Dermis blood vessel endothelial cell (primary cell): ENCODE data around the gene ST3GAL2. TPM values are rescaled to one million over a fixed set of nuclear protein-coding genes. Genes with fewer than 3 reads are reported as not detected.
"Not testable (repeated sequence)": the region's sequence is repeated elsewhere in the genome, so short reads cannot be mapped to it uniquely, and the experiment has no call there.

Experiments used
- DNase-seq: peaks from one replicate; pipeline ENCODE4 v3.0.0; 2010
- total RNA-seq: library from RNA; depleted of rRNA; stranded (reverse); fragments of >200 nt; gene quantifications from 2 replicates; pipeline ENCODE4 v1.2.3, GENCODE V29; 2014

ST3GAL2 gene
- total RNA-seq, 1 donor from 2014 or later, result 52.4 TPM

GRCh38 chr16:70416748-70417616 is 21.9 kb downstream of the ST3GAL2 start:
- DNase-seq, result no peak

DNA sequence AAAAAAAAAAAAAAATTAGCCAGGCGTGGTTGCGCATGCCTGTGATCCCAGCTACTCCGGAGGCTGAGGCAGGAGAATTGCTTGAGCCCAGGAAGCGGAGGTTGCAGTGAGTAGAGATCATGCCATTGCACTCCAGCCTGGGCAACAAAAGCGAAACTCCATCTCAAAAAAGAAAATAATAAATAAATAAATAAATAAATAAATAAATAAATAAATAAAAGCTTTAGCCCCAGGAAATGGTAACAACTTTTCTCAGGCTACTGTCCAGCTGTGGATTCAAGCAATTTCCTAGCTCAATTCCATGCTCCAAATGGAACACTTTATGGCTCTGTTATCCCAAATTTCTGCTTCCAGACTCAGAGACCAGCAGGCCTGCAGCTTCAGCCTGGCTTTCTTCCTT is 25.3 kb downstream of the ST3GAL2 start:
- DNase-seq, result not testable (repeated sequence)

- no peak for DNase-seq
These were observed 26.5 kb downstream of the ST3GAL2 start for GRCh38 chr16:70412385-70412784.

- no peak for DNase-seq
These were observed 28.2 kb downstream of the ST3GAL2 start for GRCh38 chr16:70410734-70411133.

- DNase-seq, result no peak
These were observed 31.1 kb downstream of the ST3GAL2 start for GRCh38 chr16:70407811-70408274.

DNA sequence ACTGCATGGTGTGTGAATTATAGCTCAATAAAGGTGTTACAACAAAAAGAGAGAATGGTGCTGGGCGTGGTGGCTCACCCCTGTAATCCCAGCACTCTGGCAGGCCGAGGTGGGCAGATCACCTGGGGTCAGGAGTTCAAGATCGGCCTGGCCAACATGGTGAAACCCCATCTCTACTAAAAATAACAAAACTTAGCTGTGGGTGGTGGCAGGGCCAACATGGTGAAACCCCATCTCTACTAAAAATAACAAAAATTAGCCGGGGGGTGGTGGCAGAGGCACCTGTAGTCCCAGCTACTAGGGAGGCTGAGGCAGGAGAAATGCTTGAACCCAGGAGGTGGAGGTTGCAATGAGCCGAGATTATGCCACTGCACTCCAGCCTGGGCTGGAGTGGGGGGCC is 32.8 kb downstream of the ST3GAL2 start:
- DNase-seq, result not testable (repeated sequence)

GRCh38 chr16:70402916-70403659 is 35.8 kb downstream of the ST3GAL2 start:
- no peak for DNase-seq

DNA sequence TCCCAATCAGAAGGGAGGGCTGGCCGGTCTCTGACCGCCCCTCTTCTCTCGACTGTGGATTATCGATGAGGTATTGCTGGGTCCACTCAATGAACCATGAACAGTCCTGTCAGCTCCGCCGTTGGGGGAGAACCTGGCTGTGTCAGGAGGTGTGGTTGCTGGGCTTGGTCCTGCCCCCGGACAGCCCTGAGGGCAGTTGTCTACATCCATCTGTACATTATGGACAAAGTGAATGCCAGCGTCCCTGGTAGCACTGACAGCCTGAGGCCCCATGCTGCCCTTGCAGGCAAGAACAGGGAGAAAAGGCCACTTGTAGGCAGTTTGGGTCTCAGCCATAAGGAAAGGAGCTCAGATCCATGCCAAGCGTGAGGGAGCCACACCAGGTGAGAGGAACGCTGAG is 38.9 kb downstream of the ST3GAL2 start:
- DNase-seq, result no peak

GRCh38 chr16:70399381-70399780 is 39.5 kb downstream of the ST3GAL2 start:
- DNase-seq, result no peak

DNA sequence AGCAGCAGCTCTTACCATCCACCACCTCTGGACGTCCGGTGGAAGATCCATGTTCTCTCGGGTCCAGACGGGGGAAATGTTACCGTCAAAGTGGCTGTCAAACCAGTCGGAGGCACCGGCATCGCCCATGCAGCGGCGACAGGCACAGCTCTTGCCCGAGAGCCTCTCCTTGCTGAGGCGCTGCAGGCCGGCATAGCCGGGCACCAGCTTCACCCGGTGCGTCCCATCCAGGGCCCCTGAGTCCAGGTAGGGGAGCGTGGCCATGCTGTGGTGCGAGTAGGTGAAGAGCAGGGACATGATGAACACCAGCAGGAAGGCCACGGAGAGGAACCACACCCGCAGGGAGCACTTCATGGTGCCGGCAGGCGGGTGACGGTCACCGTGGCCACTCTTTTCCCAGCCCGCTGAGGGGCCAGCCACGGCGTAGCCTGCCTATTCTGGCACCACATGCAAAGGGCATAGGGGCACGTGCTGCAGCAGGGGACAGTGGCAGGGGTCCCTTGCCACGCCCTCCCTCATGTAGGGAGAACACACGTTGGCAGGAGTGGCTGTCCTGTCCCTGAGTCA is 40.6 kb downstream of the ST3GAL2 start:
- DNase-seq, result no peak

GRCh38 chr16:70396246-70396904 is 42.5 kb downstream of the ST3GAL2 start:
- DNase-seq, result no peak

DNA sequence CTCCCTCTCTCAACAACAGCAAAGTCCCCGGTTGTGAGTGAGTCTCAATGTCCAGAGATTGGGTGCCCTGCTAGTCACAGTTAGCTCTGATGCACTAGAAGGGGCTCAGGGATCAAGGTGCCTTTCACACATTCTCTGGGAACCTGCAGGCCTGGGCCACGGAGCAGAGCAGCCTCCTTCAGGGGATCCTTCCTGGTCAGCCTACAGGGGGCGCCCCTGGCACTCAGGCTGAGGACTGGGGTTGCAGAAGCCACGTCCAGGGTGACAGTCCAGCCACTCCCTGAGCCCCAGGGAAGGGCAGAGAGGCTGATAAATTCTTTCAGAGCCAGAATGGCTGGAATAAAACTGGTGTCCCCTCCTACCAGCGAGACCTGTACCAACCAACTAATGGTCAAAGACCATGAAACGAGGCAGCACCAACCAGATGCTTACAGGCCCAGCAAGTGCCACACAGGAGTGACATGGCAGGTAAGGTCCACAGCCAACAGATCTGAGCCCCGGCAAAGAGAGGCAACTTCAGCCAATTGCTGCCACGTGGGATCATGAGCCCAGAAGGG is 43.5 kb downstream of the ST3GAL2 start:
- DNase-seq, result peak; percentile 82

DNA sequence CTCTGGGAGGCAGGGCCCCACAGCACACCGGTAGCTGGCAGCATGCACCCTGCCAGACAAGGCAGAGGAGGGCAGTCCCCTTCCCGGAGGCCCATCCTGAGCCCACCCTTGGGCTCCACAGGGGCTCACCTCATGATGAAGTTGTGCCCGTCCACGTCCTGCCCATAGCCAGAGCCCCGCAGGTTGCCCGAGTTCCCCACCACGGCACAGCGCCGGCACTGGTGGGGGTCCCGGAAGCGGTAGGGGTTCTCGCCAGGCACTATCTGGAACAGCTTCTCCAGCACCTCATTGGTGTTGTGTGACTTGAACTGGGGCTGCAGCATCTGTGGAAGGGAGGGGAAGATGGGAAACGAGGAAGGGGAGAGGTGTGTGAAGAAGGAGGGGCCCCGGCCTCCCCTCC is 44.0 kb downstream of the ST3GAL2 start:
- no peak for DNase-seq

DNA sequence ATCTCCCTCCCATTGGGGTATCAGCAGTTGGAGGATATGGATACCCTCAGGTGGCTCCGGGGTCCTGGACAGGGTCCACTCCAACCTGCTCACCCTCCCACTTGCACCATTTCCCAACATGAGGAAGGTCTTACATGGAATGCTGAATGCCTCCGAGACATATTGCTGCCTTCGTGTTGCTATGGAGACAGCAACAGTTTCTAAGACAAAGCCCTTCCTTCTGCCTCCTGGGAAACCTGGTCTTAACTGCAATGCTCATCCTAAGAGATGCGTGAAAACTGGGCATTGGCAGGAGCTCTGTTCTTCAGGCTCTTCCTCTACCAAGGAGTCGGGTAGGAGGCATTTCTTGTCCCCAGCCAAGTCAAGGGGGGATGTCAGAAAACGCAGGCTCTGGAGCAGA is 45.2 kb downstream of the ST3GAL2 start:
- DNase-seq, result no peak

GRCh38 chr16:70392606-70393005 is 46.3 kb downstream of the ST3GAL2 start:
- DNase-seq, result no peak

DNA sequence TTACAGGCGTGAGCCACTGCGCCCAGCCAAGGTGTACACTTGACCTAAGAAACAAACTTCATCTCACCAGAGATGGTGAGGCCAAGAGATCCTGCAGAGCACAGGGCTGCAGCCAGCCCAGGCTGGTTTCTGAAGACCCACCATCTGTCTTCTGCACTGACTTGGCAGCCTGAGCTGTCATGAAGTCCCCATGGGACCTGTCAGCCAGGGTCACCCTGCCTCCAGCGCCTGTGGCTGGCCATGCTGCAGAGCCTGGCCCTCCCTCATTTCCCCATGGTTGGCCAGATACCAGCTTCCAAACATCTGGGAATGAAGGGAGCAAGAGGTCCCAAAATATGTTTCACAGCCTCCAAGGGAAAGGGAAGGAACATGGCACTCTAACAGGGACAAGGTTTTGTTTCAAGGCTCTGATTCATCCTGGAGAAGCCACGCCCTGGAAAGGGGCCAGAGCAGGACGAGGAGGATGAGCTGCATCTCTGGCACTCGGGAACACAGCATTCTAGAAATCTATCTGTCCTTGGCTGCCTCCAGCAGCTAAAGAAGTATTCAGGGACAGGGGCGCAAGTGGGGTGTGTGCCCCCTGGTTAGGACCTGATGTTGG is 46.9 kb downstream of the ST3GAL2 start:
- DNase-seq, result no peak

DNA sequence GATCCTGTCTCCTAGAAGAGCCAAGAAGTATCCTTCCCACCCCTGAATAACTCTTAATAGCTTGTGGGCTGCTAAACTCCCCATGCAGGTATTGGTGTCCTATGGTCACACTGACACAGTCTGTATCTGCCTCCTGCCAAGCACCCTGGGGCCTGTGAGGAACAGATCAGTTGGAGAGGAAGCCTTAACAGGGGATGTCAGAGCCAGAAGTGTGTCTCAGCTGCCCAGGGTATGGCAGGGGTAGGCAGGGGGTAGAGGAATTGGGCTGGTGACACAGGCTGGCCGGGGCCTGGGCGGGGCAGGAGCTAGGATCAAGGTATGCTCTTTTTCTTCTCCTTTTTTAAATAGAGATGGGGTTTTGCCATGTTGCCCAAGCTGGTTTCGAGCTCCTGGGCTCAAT is 47.5 kb downstream of the ST3GAL2 start:
- DNase-seq, result no peak

- DNase-seq, result no peak
These were observed 48.1 kb downstream of the ST3GAL2 start for GRCh38 chr16:70390774-70391173.

- no peak for DNase-seq
These were observed 50.8 kb downstream of the ST3GAL2 start for GRCh38 chr16:70388006-70388680.

- not testable (repeated sequence) for DNase-seq
These were observed 52.5 kb downstream of the ST3GAL2 start for GRCh38 chr16:70386289-70386986.

DNA sequence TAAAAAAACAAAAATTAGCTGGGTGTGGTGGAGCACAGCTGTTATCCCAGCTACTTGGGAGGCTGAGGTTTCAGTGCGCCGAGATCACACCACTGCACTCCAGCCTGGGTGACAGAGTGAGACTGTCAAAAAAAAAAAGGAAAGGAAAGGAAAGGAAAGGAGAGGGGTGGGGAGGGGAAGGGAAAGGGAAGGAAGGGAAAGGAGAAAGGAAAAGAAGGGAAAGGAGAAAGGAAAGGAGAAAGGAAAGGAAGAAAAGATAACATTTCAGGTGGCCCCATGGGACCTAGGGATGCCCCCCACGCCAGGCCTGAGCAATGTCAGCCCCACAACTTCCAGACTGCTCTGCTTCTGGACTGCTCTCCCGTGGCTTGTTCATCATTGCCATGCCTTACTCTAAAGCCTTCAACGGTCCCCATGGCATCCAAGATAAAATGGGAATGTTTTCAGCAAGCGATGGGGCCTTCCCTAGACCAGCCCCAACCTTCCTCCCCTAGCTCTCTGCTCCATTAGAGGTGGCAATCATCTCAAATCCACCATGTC is 55.4 kb downstream of the ST3GAL2 start:
- DNase-seq, result no peak
